ENCODE results near the gene TMEM106C. TPM values are rescaled to one million over a fixed set of nuclear protein-coding genes. Genes with fewer than 3 reads are reported as not detected.

Gene TMEM106C
- total RNA-seq, 1 donor from 2014 or later = 77.1 TPM

DNA sequence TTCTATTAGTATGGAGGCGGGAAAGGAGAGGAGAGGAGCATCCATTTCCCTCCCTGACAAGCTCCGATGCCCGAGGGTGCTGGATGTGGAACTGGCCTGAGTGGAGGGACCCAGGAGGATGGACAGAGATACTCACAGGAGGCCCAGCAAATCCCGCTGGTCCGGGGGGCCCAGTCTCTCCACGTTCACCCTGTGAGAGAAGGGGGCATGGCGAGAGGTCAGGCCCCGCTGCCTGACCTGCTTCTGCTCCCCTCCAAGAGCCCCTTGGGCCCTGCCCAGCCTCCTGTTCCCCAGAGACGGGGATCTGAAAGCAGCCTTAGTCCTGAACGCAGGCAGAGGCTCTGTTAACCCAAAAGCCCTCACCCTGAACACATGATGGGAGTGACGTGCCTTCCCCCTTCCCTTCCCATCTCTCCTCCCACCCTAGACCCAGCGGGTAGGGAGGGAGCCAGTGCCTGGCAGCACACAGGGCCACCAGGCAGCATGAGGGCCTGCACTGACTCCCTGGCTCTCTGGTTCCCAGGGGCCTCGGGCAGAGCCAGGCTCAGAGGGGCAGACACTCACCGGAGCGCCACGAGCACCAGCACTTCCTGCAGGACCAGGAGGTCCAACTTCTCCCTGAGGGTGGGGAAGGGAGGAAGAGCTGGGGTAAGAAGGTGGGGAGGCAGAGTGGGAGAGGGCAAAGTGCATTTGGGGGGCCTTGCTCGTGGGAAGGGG, 17.5 kb downstream of the TMEM106C start:
- DNase-seq (ENCODE audit: extremely low spot score, unreplicated experiment) = no peak
- Mint-ChIP-seq H3K36me3 (no peaks in the 10 kb centered on the region), H3K27ac (no peak overlapping the region), H3K27me3 (no peaks in the 10 kb centered on the region), H3K9me3 (no peaks in the 10 kb centered on the region), H3K4me1 (ENCODE audit: unreplicated experiment) (no peaks in the 10 kb centered on the region), H3K4me3 (no peak overlapping the region)
- TF ChIP-seq, protein P1, sequence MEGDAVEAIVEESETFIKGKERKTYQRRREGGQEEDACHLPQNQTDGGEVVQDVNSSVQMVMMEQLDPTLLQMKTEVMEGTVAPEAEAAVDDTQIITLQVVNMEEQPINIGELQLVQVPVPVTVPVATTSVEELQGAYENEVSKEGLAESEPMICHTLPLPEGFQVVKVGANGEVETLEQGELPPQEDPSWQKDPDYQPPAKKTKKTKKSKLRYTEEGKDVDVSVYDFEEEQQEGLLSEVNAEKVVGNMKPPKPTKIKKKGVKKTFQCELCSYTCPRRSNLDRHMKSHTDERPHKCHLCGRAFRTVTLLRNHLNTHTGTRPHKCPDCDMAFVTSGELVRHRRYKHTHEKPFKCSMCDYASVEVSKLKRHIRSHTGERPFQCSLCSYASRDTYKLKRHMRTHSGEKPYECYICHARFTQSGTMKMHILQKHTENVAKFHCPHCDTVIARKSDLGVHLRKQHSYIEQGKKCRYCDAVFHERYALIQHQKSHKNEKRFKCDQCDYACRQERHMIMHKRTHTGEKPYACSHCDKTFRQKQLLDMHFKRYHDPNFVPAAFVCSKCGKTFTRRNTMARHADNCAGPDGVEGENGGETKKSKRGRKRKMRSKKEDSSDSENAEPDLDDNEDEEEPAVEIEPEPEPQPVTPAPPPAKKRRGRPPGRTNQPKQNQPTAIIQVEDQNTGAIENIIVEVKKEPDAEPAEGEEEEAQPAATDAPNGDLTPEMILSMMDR (conservative IDR thresholded peaks at IDR 0.05) = no peak

GRCh38 chr12:47981496-47982260, 18.3 kb downstream of the TMEM106C start:
- H3K36me3 Mint-ChIP-seq = no peaks in the 10 kb centered on the region
- TF ChIP-seq, protein P1 (conservative IDR thresholded peaks at IDR 0.05) = no peak
- no peaks in the 10 kb centered on the region for H3K27me3 Mint-ChIP-seq
- no peaks in the 10 kb centered on the region for H3K4me1 Mint-ChIP-seq (ENCODE audit: unreplicated experiment)
- DNase-seq (ENCODE audit: extremely low spot score, unreplicated experiment) = no peak
- H3K4me3 Mint-ChIP-seq = no peak overlapping the region
- H3K27ac Mint-ChIP-seq = no peak overlapping the region
- no peaks in the 10 kb centered on the region for H3K9me3 Mint-ChIP-seq

DNA sequence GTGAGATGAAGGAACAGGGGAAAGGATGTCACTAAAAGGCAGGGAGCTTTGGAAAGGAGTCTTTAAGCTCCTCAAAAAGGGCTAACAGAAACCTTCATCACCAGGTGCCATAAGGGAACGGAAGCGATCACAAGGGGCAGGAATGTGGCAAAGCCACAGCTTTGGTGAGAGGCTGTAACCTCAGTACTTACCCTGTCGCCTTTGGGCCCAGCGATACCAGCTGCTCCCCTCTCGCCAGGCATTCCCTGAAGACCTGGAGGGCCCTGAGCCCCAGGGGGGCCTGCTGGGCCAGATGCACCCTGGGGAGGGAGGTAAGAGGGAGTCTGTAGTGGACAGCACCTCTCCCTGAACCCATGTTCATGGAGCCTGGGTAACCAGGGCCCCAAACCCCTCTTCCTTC, 18.9 kb downstream of the TMEM106C start:
- H3K27ac Mint-ChIP-seq = no peak overlapping the region
- H3K9me3 Mint-ChIP-seq = no peaks in the 10 kb centered on the region
- H3K27me3 Mint-ChIP-seq = no peaks in the 10 kb centered on the region
- no peak overlapping the region for H3K4me3 Mint-ChIP-seq
- no peaks in the 10 kb centered on the region for H3K4me1 Mint-ChIP-seq (ENCODE audit: unreplicated experiment)
- DNase-seq (ENCODE audit: extremely low spot score, unreplicated experiment) = no peak
- TF ChIP-seq, protein P1 (conservative IDR thresholded peaks at IDR 0.05) = no peak
- no peaks in the 10 kb centered on the region for H3K36me3 Mint-ChIP-seq

- no peaks in the 10 kb centered on the region for H3K9me3 Mint-ChIP-seq
- TF ChIP-seq, protein P1 (conservative IDR thresholded peaks at IDR 0.05) = no peak
- H3K27me3 Mint-ChIP-seq = no peaks in the 10 kb centered on the region
- no peak overlapping the region for H3K4me3 Mint-ChIP-seq
- H3K36me3 Mint-ChIP-seq = no peaks in the 10 kb centered on the region
- peaks cover 3% of the 10 kb centered on the region for H3K4me1 Mint-ChIP-seq (ENCODE audit: unreplicated experiment)
- no peak for DNase-seq (ENCODE audit: extremely low spot score, unreplicated experiment)
- H3K27ac Mint-ChIP-seq = no peak overlapping the region
Observed at GRCh38 chr12:47982770-47983169, 19.4 kb downstream of the TMEM106C start.

- Mint-ChIP-seq H3K4me3 (no peak overlapping the region), H3K27me3 (no peaks in the 10 kb centered on the region), H3K27ac (no peak overlapping the region), H3K9me3 (no peaks in the 10 kb centered on the region), H3K4me1 (ENCODE audit: unreplicated experiment) (peaks cover 11% of the 10 kb centered on the region), H3K36me3 (no peaks in the 10 kb centered on the region)
- TF ChIP-seq, protein P1 (conservative IDR thresholded peaks at IDR 0.05) = no peak
- DNase-seq (ENCODE audit: extremely low spot score, unreplicated experiment) = no peak
Observed at GRCh38 chr12:47983541-47984115, 20.2 kb downstream of the TMEM106C start.

Measured in type B pancreatic cell (in vitro differentiated cells).